WTC11 (cell line): ENCODE data around the gene COL5A1. TPM values are rescaled to one million over a fixed set of nuclear protein-coding genes. Genes with fewer than 3 reads are reported as not detected.

Experiments used
- ATAC-seq: fragments of 200-7000 bp; cut with Tn5 transposase; 2 replicates; pipeline ENCODE4 v1.10.0; 2021; ENCODE audit warnings: mild to moderate bottlenecking, moderate library complexity
- CTCF ChIA-PET: fragments of 300-600 bp; sonication (Branson Sonifier 250); formaldehyde crosslinking; loops from one replicate; lab custom pipeline; 2021; ENCODE audit warnings: antibody characterized with exemption; lab: Charles Lee
- POLR2A ChIA-PET: fragments of 350-600 bp; sonication (Branson Sonifier 250); formaldehyde crosslinking; loops from one replicate; lab custom pipeline; 2021; ENCODE audit warnings: antibody characterized with exemption; lab: Charles Lee
- DNase-seq: peaks from one replicate; pipeline ENCODE4 v3.0.0; 2021; ENCODE audit warnings: low spot score
- H3K27ac Mint-ChIP-seq: 2 replicates; pipeline ENCODE4 v1.8.0; 2021; ENCODE audit warnings: mixed read lengths
- H3K27me3 Mint-ChIP-seq: 2 replicates; pipeline ENCODE4 v1.8.0; 2021; ENCODE audit warnings: low read depth, mild to moderate bottlenecking, moderate library complexity, mixed read lengths
- H3K36me3 Mint-ChIP-seq: 2 replicates; pipeline ENCODE4 v1.8.0; 2021; ENCODE audit warnings: mixed read lengths
- H3K4me1 Mint-ChIP-seq: 2 replicates; pipeline ENCODE4 v1.8.0; 2022; ENCODE audit warnings: mixed read lengths
- H3K4me3 Mint-ChIP-seq: 2 replicates; pipeline ENCODE4 v1.8.0; 2021; ENCODE audit warnings: mild to moderate bottlenecking, moderate library complexity, mixed read lengths
- H3K9me3 Mint-ChIP-seq: 2 replicates; pipeline ENCODE4 v1.8.0; 2021; ENCODE audit warnings: mixed read lengths
- ATF1 ChIP-seq: sonication (generic); formaldehyde crosslinking; IDR thresholded peaks from 2 replicates; pipeline ENCODE4 v1.8.1; 2023; ENCODE audit warnings: mild to moderate bottlenecking, moderate library complexity, missing genetic modification reagents
- ETV6 ChIP-seq: sonication (generic); formaldehyde crosslinking; IDR thresholded peaks from 2 replicates; pipeline ENCODE4 v1.8.1; 2022; ENCODE audit warnings: mild to moderate bottlenecking, missing genetic modification reagents
- GABPB1 ChIP-seq: sonication (generic); formaldehyde crosslinking; IDR thresholded peaks from 2 replicates; pipeline ENCODE4 v1.8.1; 2023; ENCODE audit warnings: mild to moderate bottlenecking, missing genetic modification reagents
- IRF1 ChIP-seq: sonication (generic); formaldehyde crosslinking; IDR thresholded peaks from 2 replicates; pipeline ENCODE4 v1.8.0; 2023; ENCODE audit warnings: missing genetic modification reagents
- KAT7 ChIP-seq: sonication (generic); formaldehyde crosslinking; IDR thresholded peaks from 2 replicates; pipeline ENCODE4 v1.8.1; 2023; ENCODE audit warnings: missing genetic modification reagents, mild to moderate bottlenecking, borderline replicate concordance
- NFYB ChIP-seq: sonication (generic); formaldehyde crosslinking; conservative IDR thresholded peaks from 2 replicates; pipeline ENCODE4 v1.8.0; 2022; ENCODE audit warnings: low read depth, missing genetic modification reagents
- NR2C2 ChIP-seq: sonication (generic); formaldehyde crosslinking; IDR thresholded peaks from 2 replicates; pipeline ENCODE4 v1.8.0; 2022; ENCODE audit warnings: mild to moderate bottlenecking, missing genetic modification reagents
- NR3C1 ChIP-seq: sonication (generic); formaldehyde crosslinking; conservative IDR thresholded peaks from 2 replicates; pipeline ENCODE4 v1.8.1; 2023; ENCODE audit warnings: low read depth, mild to moderate bottlenecking, missing genetic modification reagents
- PREB ChIP-seq: sonication (generic); formaldehyde crosslinking; IDR thresholded peaks from 2 replicates; pipeline ENCODE4 v1.8.1; 2022; ENCODE audit warnings: mild to moderate bottlenecking, missing genetic modification reagents, moderate library complexity, borderline replicate concordance
- RORB ChIP-seq: fragments of 250-450 bp; sonication (Bioruptor Pico); IDR thresholded peaks from 2 replicates; pipeline ENCODE4 v1.9.0; 2021; ENCODE audit warnings: mild to moderate bottlenecking
- TP53 ChIP-seq: sonication (generic); formaldehyde crosslinking; IDR thresholded peaks from 2 replicates; pipeline ENCODE4 v1.8.1; 2023; ENCODE audit warnings: mild to moderate bottlenecking, missing genetic modification reagents
- ZBTB43 ChIP-seq: sonication (generic); formaldehyde crosslinking; IDR thresholded peaks from 2 replicates; pipeline ENCODE4 v1.8.1; 2023; ENCODE audit warnings: mild to moderate bottlenecking, missing genetic modification reagents
- ZNF121 ChIP-seq: sonication (generic); formaldehyde crosslinking; IDR thresholded peaks from 2 replicates; pipeline ENCODE4 v1.8.0; 2023; ENCODE audit warnings: missing genetic modification reagents
- ZNF532 ChIP-seq: fragments of 250-450 bp; sonication (Bioruptor Pico); IDR thresholded peaks from 2 replicates; pipeline ENCODE4 v1.9.0; 2021; ENCODE audit warnings: mild to moderate bottlenecking, borderline replicate concordance
- total RNA-seq: library from RNA; stranded (reverse); gene quantifications from 3 replicates; pipeline ENCODE4 v1.2.3, GENCODE V29; 2021
- TF ChIP-seq, protein P1 (sequence below): sonication (generic); formaldehyde crosslinking; IDR thresholded peaks from 2 replicates; pipeline ENCODE4 v1.8.1; 2022; ENCODE audit warnings: missing genetic modification reagents, borderline replicate concordance
- TF ChIP-seq, protein P2 (sequence below): sonication (generic); formaldehyde crosslinking; IDR thresholded peaks from 2 replicates; pipeline ENCODE4 v1.8.1; 2022; ENCODE audit warnings: low read depth, missing genetic modification reagents, borderline replicate concordance
- TF ChIP-seq, protein P3 (sequence below): sonication (generic); formaldehyde crosslinking; IDR thresholded peaks from 2 replicates; pipeline ENCODE4 v1.8.1; 2022; ENCODE audit warnings: low read depth, mild to moderate bottlenecking, moderate library complexity, missing genetic modification reagents, borderline replicate concordance
- TF ChIP-seq, protein P4 (sequence below): sonication (generic); formaldehyde crosslinking; IDR thresholded peaks from 2 replicates; pipeline ENCODE4 v1.8.0; 2022; ENCODE audit warnings: mild to moderate bottlenecking, missing genetic modification reagents
- TF ChIP-seq, protein P5 (sequence below): sonication (generic); formaldehyde crosslinking; IDR thresholded peaks from 2 replicates; pipeline ENCODE4 v1.8.1; 2023; ENCODE audit warnings: mild to moderate bottlenecking, missing genetic modification reagents

COL5A1 gene
- total RNA-seq, 1 experiment from 2014 or later = 13.5 TPM

GRCh38 chr9:134686896-134687295, 45.3 kb downstream of the COL5A1 start (continued):
- TF ChIP-seq KAT7 (CRISPR knock-in tag) = no peak
- TF ChIP-seq PREB (CRISPR knock-in tag) = no peak
- TF ChIP-seq RORB (CRISPR knock-in tag) = no peak
- TF ChIP-seq NR2C2 (CRISPR knock-in tag) = no peak
- no peak for TF ChIP-seq ATF1 (CRISPR knock-in tag)

- DNase-seq (no peak), ATAC-seq (no peak)
- H3K27me3 Mint-ChIP-seq = no peaks in the 10 kb centered on the region
- no peak overlapping the region for H3K27ac Mint-ChIP-seq
- H3K36me3 Mint-ChIP-seq = no peaks in the 10 kb centered on the region
- ChIA-PET POLR2A (interaction anchor here (0.6 kb wide), 1 partner anchor 1384 kb away, joined by 10 read pairs; no protein-coding TSS in a partner anchor), CTCF (interaction anchor here (1.1 to 2.6 kb wide), 2 partner anchors 55 to 238 kb away, joined by 3 to 30 read pairs; no protein-coding TSS in a partner anchor)
- no peaks in the 10 kb centered on the region for H3K4me1 Mint-ChIP-seq
- H3K4me3 Mint-ChIP-seq = no peak overlapping the region
- H3K9me3 Mint-ChIP-seq = no peaks in the 10 kb centered on the region
- TF ChIP-seq, protein P1, sequence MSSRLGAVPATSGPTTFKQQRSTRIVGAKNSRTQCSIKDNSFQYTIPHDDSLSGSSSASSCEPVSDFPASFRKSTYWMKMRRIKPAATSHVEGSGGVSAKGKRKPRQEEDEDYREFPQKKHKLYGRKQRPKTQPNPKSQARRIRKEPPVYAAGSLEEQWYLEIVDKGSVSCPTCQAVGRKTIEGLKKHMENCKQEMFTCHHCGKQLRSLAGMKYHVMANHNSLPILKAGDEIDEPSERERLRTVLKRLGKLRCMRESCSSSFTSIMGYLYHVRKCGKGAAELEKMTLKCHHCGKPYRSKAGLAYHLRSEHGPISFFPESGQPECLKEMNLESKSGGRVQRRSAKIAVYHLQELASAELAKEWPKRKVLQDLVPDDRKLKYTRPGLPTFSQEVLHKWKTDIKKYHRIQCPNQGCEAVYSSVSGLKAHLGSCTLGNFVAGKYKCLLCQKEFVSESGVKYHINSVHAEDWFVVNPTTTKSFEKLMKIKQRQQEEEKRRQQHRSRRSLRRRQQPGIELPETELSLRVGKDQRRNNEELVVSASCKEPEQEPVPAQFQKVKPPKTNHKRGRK (CRISPR knock-in tag) = no peak
- TF ChIP-seq IRF1 (CRISPR knock-in tag) (no peak), TP53 (CRISPR knock-in tag) (no peak), ZBTB43 (CRISPR knock-in tag) (no peak), NR3C1 (no peak), ETV6 (CRISPR knock-in tag) (no peak), ZNF532 (CRISPR knock-in tag) (no peak), GABPB1 (no peak), ATF1 (CRISPR knock-in tag) (no peak), KAT7 (CRISPR knock-in tag) (no peak), ZNF121 (CRISPR knock-in tag) (no peak), NFYB (no peak)
- TF ChIP-seq, protein P2, sequence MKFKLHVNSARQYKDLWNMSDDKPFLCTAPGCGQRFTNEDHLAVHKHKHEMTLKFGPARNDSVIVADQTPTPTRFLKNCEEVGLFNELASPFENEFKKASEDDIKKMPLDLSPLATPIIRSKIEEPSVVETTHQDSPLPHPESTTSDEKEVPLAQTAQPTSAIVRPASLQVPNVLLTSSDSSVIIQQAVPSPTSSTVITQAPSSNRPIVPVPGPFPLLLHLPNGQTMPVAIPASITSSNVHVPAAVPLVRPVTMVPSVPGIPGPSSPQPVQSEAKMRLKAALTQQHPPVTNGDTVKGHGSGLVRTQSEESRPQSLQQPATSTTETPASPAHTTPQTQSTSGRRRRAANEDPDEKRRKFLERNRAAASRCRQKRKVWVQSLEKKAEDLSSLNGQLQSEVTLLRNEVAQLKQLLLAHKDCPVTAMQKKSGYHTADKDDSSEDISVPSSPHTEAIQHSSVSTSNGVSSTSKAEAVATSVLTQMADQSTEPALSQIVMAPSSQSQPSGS = no peak
- TF ChIP-seq, protein P3, sequence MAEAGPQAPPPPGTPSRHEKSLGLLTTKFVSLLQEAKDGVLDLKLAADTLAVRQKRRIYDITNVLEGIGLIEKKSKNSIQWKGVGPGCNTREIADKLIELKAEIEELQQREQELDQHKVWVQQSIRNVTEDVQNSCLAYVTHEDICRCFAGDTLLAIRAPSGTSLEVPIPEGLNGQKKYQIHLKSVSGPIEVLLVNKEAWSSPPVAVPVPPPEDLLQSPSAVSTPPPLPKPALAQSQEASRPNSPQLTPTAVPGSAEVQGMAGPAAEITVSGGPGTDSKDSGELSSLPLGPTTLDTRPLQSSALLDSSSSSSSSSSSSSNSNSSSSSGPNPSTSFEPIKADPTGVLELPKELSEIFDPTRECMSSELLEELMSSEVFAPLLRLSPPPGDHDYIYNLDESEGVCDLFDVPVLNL (CRISPR knock-in tag) = no peak
- TF ChIP-seq, protein P4, sequence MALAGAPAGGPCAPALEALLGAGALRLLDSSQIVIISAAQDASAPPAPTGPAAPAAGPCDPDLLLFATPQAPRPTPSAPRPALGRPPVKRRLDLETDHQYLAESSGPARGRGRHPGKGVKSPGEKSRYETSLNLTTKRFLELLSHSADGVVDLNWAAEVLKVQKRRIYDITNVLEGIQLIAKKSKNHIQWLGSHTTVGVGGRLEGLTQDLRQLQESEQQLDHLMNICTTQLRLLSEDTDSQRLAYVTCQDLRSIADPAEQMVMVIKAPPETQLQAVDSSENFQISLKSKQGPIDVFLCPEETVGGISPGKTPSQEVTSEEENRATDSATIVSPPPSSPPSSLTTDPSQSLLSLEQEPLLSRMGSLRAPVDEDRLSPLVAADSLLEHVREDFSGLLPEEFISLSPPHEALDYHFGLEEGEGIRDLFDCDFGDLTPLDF (CRISPR knock-in tag) = no peak
- TF ChIP-seq, protein P5, sequence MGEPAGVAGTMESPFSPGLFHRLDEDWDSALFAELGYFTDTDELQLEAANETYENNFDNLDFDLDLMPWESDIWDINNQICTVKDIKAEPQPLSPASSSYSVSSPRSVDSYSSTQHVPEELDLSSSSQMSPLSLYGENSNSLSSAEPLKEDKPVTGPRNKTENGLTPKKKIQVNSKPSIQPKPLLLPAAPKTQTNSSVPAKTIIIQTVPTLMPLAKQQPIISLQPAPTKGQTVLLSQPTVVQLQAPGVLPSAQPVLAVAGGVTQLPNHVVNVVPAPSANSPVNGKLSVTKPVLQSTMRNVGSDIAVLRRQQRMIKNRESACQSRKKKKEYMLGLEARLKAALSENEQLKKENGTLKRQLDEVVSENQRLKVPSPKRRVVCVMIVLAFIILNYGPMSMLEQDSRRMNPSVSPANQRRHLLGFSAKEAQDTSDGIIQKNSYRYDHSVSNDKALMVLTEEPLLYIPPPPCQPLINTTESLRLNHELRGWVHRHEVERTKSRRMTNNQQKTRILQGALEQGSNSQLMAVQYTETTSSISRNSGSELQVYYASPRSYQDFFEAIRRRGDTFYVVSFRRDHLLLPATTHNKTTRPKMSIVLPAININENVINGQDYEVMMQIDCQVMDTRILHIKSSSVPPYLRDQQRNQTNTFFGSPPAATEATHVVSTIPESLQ = no peak
Measured at GRCh38 chr9:134687556-134687955, 46.0 kb downstream of the COL5A1 start.
